HepG2 (cell line): ENCODE results near the gene TYW1. TPM values are rescaled to one million over a fixed set of nuclear protein-coding genes. Genes with fewer than 3 reads are reported as not detected.

Experiments
- ATAC-seq: fragments of 200-7000 bp; cut with Tn5 transposase; 3 replicates; pipeline ENCODE4 v1.9.1; 2020; ENCODE audit warnings: mild to moderate bottlenecking, moderate library complexity
- BruUV-seq: library from RNA; stranded (reverse); fragments of 400-500 nt; replicated peaks from 2 replicates; lab custom pipeline; 2021; lab: Mats Ljungman, UMichigan
- CTCF ChIA-PET: fragments of 300-600 bp; formaldehyde crosslinking; extraction: SDS; loops from one replicate; lab custom pipeline; 2021; ENCODE audit warnings: low total read pairs, inconsistent platforms, low intra/inter-chr PET ratio; lab: Yijun Ruan, JAX
- POLR2A ChIA-PET: fragments of 350-600 bp; sonication (Branson Sonifier 250); formaldehyde crosslinking; loops from one replicate; lab custom pipeline; 2020; ENCODE audit warnings: antibody characterized with exemption, inconsistent platforms; lab: Yijun Ruan, JAX
- DNase-seq: peaks from one replicate; pipeline ENCODE4 v3.0.0-alpha.2; 2015; ENCODE audit warnings: low spot score
- FAIRE-seq: peaks from 3 replicates; lab custom pipeline; 2011; peaks lifted over from hg19 to GRCh38; lab: Jason Lieb, UNC
- H2AFZ ChIP-seq: one replicate; pipeline ENCODE4 v1.6.1; 2011; ENCODE audit warnings: low read length, inconsistent platforms
- H3K27ac ChIP-seq: fragments of 300-600 bp; 3 replicates; pipeline ENCODE4 v1.8.0; 2011; ENCODE audit warnings: mixed run types, mild to moderate bottlenecking, mixed read lengths, low read length, inconsistent platforms; ENCODE audit not compliant: insufficient read depth; ENCODE audit errors: extremely low read length
- H3K27me3 ChIP-seq, 2 experiments: fragments of 200-600 bp in 1 of 2; 2 replicates in 1 of 2; 3 replicates in 1 of 2; pipeline versions ENCODE4 v1.6.0 to v1.8.0; 2011; ENCODE audit warnings: low read length in 2 of 2, mild to moderate bottlenecking in 2 of 2, moderate library complexity in 2 of 2, inconsistent platforms in 1 of 2; ENCODE audit not compliant: insufficient read depth in 2 of 2, control insufficient read depth in 1 of 2
- H3K36me3 ChIP-seq, 2 experiments: fragments of 200-600 bp in 1 of 2; replicated peaks in 1 of 2; 2 replicates in 1 of 2; 3 replicates in 1 of 2; pipeline versions ENCODE4 v1.5.1 to v1.8.0; 2011; ENCODE audit warnings: low read length in 2 of 2, inconsistent platforms in 1 of 2; ENCODE audit not compliant: insufficient read depth in 2 of 2, control insufficient read depth in 1 of 2
- H3K4me1 ChIP-seq: 2 replicates; pipeline ENCODE4 v1.5.1; 2012; ENCODE audit warnings: low read length, inconsistent platforms; ENCODE audit not compliant: insufficient read depth
- H3K4me2 ChIP-seq: 2 replicates; pipeline ENCODE4 v1.6.0; 2011; ENCODE audit warnings: low read depth, low read length, inconsistent platforms
- H3K4me3 ChIP-seq, 3 experiments: fragments of 200-600 bp in 1 of 3; sonication (generic), shearing (Covaris generic) in 1 of 3; replicated peaks in 1 of 3; 2 replicates each; pipeline ENCODE4 v1.5.1; 2011 to 2016; ENCODE audit warnings: low read length in 3 of 3, inconsistent platforms in 2 of 3, low read depth in 2 of 3, mild to moderate bottlenecking in 2 of 3, control low read depth in 1 of 3, mixed read lengths in 1 of 3; ENCODE audit not compliant: insufficient read depth in 1 of 3
- H3K79me2 ChIP-seq: one replicate; pipeline ENCODE4 v1.6.1; 2011; ENCODE audit warnings: low read length, inconsistent platforms; ENCODE audit not compliant: insufficient read depth
- H3K9ac ChIP-seq: 2 replicates; pipeline ENCODE4 v1.6.0; 2011; ENCODE audit warnings: mild to moderate bottlenecking, low read depth, low read length, inconsistent platforms; ENCODE audit not compliant: insufficient read depth
- H3K9me3 ChIP-seq: 2 replicates; pipeline ENCODE4 v1.5.1; 2012; ENCODE audit warnings: mild to moderate bottlenecking, low read length
- H4K20me1 ChIP-seq: 2 replicates; pipeline ENCODE4 v1.6.0; 2011; ENCODE audit warnings: inconsistent platforms, mild to moderate bottlenecking, low read length, moderate library complexity; ENCODE audit not compliant: insufficient read depth
- BRD4 ChIP-seq: sonication (generic); formaldehyde crosslinking; IDR thresholded peaks from 2 replicates; pipeline ENCODE4 v1.4.0; 2020; ENCODE audit warnings: missing genetic modification reagents
- FOXA1 ChIP-seq, 2 experiments: fragments of 450-650 bp in 1 of 2; sonication (generic) in 1 of 2; formaldehyde crosslinking in 1 of 2; IDR thresholded peaks; 2 replicates each; pipeline versions ENCODE4 v1.4.0 to v1.6.1; 2016 to 2020; ENCODE audit warnings: missing genetic modification reagents in 1 of 2
- FOXA3 ChIP-seq: IDR thresholded peaks from 2 replicates; pipeline ENCODE4 v1.6.1; 2016; ENCODE audit warnings: missing genetic modification reagents, missing compliant biosample characterization
- KMT2B ChIP-seq: IDR thresholded peaks from 2 replicates; pipeline ENCODE4 v1.6.1; 2016; ENCODE audit warnings: missing genetic modification reagents, missing compliant biosample characterization
- MBD4 ChIP-seq: IDR thresholded peaks from 2 replicates; pipeline ENCODE4 v1.6.1; 2012; ENCODE audit warnings: low read length, inconsistent platforms, borderline replicate concordance
- SMYD3 ChIP-seq: sonication (generic); formaldehyde crosslinking; IDR thresholded peaks from 2 replicates; pipeline ENCODE4 v1.8.1; 2023; ENCODE audit warnings: mild to moderate bottlenecking, missing genetic modification reagents
- SP2 ChIP-seq: sonication (generic); formaldehyde crosslinking; IDR thresholded peaks from 2 replicates; pipeline ENCODE4 v1.5.1; 2020; ENCODE audit warnings: mild to moderate bottlenecking, missing genetic modification reagents
- YEATS2 ChIP-seq: sonication (generic); formaldehyde crosslinking; IDR thresholded peaks from 2 replicates; pipeline ENCODE4 v1.4.0; 2020; ENCODE audit warnings: missing genetic modification reagents, borderline replicate concordance
- ZBTB21 ChIP-seq: sonication (generic); formaldehyde crosslinking; IDR thresholded peaks from 2 replicates; pipeline ENCODE4 v1.4.0; 2020; ENCODE audit warnings: missing genetic modification reagents
- ZNF17 ChIP-seq: sonication (generic); formaldehyde crosslinking; IDR thresholded peaks from 2 replicates; pipeline ENCODE4 v1.5.0; 2020; ENCODE audit warnings: mild to moderate bottlenecking, missing genetic modification reagents
- ZNF263 ChIP-seq: sonication (generic); formaldehyde crosslinking; IDR thresholded peaks from 2 replicates; pipeline ENCODE4 v1.4.0; 2020; ENCODE audit warnings: missing genetic modification reagents
- ZNF468 ChIP-seq: sonication (generic); formaldehyde crosslinking; IDR thresholded peaks from 2 replicates; pipeline ENCODE4 v1.8.0; 2022; ENCODE audit warnings: mild to moderate bottlenecking, moderate library complexity, missing genetic modification reagents
- ZSCAN30 ChIP-seq: sonication (generic); formaldehyde crosslinking; IDR thresholded peaks from 2 replicates; pipeline ENCODE4 v1.5.0; 2020; ENCODE audit warnings: mild to moderate bottlenecking, missing genetic modification reagents
- WGBS: methylation state at CpG from one replicate; pipeline ENCODE4 v1.1.6; 2017; ENCODE audit warnings: low lambda C conversion rate; 5-methylcytosine and 5-hydroxymethylcytosine counted together
- in situ Hi-C: cut with HindIII; loops from 2 replicates; pipeline ENCODE4 v1.10.0; 2017; ENCODE audit warnings: low pct_unique_long_range_greater_than_20kb; ENCODE audit not compliant: extremely low pct_ligation_motif_present
- intact Hi-C: fragments of 100-400 bp; cut with micrococcal nuclease; formaldehyde crosslinking; loops from one replicate; pipeline ENCODE4 v1.10.0; 2022; ENCODE audit not compliant: unreplicated experiment
- polyA plus RNA-seq, 8 experiments: library from polyadenylated mRNA; depleted of rRNA in 3 of 8; stranded (reverse) in 7 of 8; unstranded in 1 of 8; fragments of >200 nt; fragmentation: Illumina TruSeq in 4 of 8; extraction: Trizol in 4 of 8; gene quantifications; 2 replicates each; pipeline versions ENCODE4 v1.2.1 to v1.2.3, GENCODE V29; 2011 to 2016; ENCODE audit warnings: low read depth in 4 of 8, missing spikeins in 1 of 8, mixed read lengths in 1 of 8; ENCODE audit not compliant: insufficient read depth in 1 of 8
- total RNA-seq, 5 experiments: library from RNA; depleted of rRNA; stranded (reverse); fragments of >200 nt; fragmentation: Illumina TruSeq; extraction: Trizol; gene quantifications; 2 replicates each; pipeline ENCODE4 v1.2.3, GENCODE V29; 2016; ENCODE audit warnings: low read depth in 1 of 5
- TF ChIP-seq, protein P1 (sequence below): sonication (generic); formaldehyde crosslinking; IDR thresholded peaks from 2 replicates; pipeline ENCODE4 v1.4.0; 2020; ENCODE audit warnings: missing genetic modification reagents; ENCODE audit errors: not compliant biosample characterization

TYW1 gene
- total and polyA plus RNA-seq, 2 of the 13 experiments (the other 11 are each of a cell fraction or from before 2014, with no cell fraction given) = 8.6 to 17.6 TPM

DNA sequence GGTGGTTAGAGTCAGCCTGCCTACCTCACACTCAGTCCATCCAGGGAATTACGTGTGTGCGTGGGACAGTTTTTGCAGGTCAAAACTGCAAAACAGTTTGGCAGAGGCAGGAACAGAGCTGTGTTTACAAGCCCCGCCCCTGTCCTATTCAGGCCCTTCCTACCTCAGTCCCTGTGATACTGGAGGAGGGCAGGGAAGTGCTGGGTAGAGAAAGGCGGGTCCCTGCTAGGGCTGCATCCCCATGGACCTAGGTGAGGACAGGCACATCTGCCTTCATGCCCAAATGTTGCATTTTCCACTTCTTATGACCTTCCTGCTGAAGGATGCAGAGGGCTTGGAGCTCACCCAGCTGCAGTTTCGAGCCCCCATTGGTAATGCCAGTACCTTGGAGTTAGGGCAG, 26.3 kb upstream of the TYW1 start:
- Histone ChIP-seq H3K79me2 (no peaks in the 10 kb centered on the region), H2AFZ (peak overlapping the region; percentile 86), H3K9ac (no peak overlapping the region; the same call in 1 of the 2 replicates), H3K4me2 (peak overlapping the region; percentile 77), H3K27ac (no peak overlapping the region), H3K9me3 (no peaks in the 10 kb centered on the region), H4K20me1 (no peaks in the 10 kb centered on the region), H3K4me1 (peaks cover 33% of the 10 kb centered on the region), H3K4me3 (peak overlapping the region in 2 of 3 experiments; percentile 38 to 51; a peak in 3 of 6 replicates), H3K27me3 (0 out of 5 replicates have a peak, but pooled peaks cover 0 to 1% of the 10 kb centered on the region in 2 experiments)
- POLR2A ChIA-PET = no interaction called here
- ATAC-seq (peak; percentile 77), FAIRE-seq (no peak), DNase-seq (no peak)
- in situ Hi-C loops (no loop called here), intact Hi-C loops (no loop called here)
- 27% methylated on average over 3 of the region's 5 CpGs for WGBS
- CTCF ChIA-PET = no interaction called here
- no TSS peak for BruUV-seq
- TF ChIP-seq ZNF263 (CRISPR knock-in tag) (no peak), BRD4 (no peak), KMT2B (CRISPR knock-in tag) (no peak), FOXA1 (IDR thresholded peaks at IDR 0.05) (no peak), FOXA1 (CRISPR knock-in tag; IDR thresholded peaks at IDR 0.05) (0 out of 2 replicates have a peak, but pooled peaks have one; percentile 26), FOXA3 (CRISPR knock-in tag) (peak; percentile 37; the same call in 1 of the 2 replicates), ZNF17 (CRISPR knock-in tag) (no peak), ZBTB21 (CRISPR knock-in tag) (no peak), SMYD3 (no peak), ZSCAN30 (CRISPR knock-in tag) (no peak), ZNF468 (CRISPR knock-in tag) (no peak), SP2 (CRISPR knock-in tag) (no peak), MBD4 (no peak), YEATS2 (CRISPR knock-in tag) (no peak)
- TF ChIP-seq, protein P1, sequence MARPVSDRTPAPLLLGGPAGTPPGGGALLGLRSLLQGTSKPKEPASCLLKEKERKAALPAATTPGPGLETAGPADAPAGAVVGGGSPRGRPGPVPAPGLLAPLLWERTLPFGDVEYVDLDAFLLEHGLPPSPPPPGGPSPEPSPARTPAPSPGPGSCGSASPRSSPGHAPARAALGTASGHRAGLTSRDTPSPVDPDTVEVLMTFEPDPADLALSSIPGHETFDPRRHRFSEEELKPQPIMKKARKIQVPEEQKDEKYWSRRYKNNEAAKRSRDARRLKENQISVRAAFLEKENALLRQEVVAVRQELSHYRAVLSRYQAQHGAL (CRISPR knock-in tag) = no peak
- TF ChIP-seq, all 625 proteins: peak for 2
- no peaks in the 10 kb centered on the region for H3K36me3 ChIP-seq
